ENCODE measurements around the gene LYRM9. TPM values are rescaled to one million over a fixed set of nuclear protein-coding genes. Genes with fewer than 3 reads are reported as not detected.
"Not testable (repeated sequence)": the region's sequence is repeated elsewhere in the genome, so short reads cannot be mapped to it uniquely, and the experiment has no call there.

LYRM9 gene
- polyA plus RNA-seq, 1 donor from 2014 or later: 83.8 TPM

DNA sequence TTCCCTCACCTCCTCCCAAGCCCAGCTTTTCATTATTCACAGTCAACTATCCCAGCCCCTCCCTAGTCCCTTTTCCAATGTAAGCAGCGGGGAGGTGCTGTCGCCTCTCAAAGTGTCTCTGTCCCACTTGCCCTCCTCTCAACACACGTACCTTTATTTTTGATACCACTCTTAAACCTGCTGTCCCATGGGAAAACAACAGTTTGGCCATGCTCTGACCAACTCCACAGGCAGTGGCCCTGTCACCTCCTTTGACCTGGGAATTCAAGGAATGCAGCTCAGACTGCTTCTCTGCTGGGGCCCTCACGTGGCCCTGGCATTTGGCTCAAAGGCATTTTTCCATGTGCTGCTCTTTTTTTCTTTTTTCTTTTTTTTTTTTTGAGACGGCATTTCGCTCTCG, 4.2 kb downstream of the LYRM9 start:
- H3K79me2 ChIP-seq (replicated peaks; ENCODE audit: insufficient read depth, low read length): no peaks in the 10 kb centered on the region
- no peak overlapping the region for H2AFZ ChIP-seq (ENCODE audit: low read depth, low read length)
- no peak overlapping the region for H3K4me2 ChIP-seq (ENCODE audit: low read length)
- H3K9me2 ChIP-seq (ENCODE audit: insufficient read depth, low read length): no peaks in the 10 kb centered on the region
- no peaks in the 10 kb centered on the region for H3K36me3 ChIP-seq (ENCODE audit: insufficient read depth, low read length)
- no peak overlapping the region for H3K9ac ChIP-seq (ENCODE audit: low read length)
- H3K27me3 ChIP-seq (ENCODE audit: insufficient read depth, low read depth, low read length): no peaks in the 10 kb centered on the region
- H3K4me3 ChIP-seq (ENCODE audit: low read length): no peak overlapping the region
- no peaks in the 10 kb centered on the region for H3K9me3 ChIP-seq (ENCODE audit: low read length)
- no peak overlapping the region for H3K27ac ChIP-seq (ENCODE audit: low read length)
- H4K20me1 ChIP-seq (ENCODE audit: insufficient read depth): no peaks in the 10 kb centered on the region
- TF ChIP-seq, protein P1, sequence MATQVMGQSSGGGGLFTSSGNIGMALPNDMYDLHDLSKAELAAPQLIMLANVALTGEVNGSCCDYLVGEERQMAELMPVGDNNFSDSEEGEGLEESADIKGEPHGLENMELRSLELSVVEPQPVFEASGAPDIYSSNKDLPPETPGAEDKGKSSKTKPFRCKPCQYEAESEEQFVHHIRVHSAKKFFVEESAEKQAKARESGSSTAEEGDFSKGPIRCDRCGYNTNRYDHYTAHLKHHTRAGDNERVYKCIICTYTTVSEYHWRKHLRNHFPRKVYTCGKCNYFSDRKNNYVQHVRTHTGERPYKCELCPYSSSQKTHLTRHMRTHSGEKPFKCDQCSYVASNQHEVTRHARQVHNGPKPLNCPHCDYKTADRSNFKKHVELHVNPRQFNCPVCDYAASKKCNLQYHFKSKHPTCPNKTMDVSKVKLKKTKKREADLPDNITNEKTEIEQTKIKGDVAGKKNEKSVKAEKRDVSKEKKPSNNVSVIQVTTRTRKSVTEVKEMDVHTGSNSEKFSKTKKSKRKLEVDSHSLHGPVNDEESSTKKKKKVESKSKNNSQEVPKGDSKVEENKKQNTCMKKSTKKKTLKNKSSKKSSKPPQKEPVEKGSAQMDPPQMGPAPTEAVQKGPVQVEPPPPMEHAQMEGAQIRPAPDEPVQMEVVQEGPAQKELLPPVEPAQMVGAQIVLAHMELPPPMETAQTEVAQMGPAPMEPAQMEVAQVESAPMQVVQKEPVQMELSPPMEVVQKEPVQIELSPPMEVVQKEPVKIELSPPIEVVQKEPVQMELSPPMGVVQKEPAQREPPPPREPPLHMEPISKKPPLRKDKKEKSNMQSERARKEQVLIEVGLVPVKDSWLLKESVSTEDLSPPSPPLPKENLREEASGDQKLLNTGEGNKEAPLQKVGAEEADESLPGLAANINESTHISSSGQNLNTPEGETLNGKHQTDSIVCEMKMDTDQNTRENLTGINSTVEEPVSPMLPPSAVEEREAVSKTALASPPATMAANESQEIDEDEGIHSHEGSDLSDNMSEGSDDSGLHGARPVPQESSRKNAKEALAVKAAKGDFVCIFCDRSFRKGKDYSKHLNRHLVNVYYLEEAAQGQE (IDR thresholded peaks at IDR 0.05; ENCODE audit: borderline replicate concordance): no peak
- no peak for TF ChIP-seq CTCF (IDR thresholded peaks at IDR 0.05; ENCODE audit: poor library complexity, severe bottlenecking)
- no peak for TF ChIP-seq MXI1 (conservative IDR thresholded peaks at IDR 0.05; ENCODE audit: poor library complexity, severe bottlenecking)
- TF ChIP-seq EZH2 (IDR thresholded peaks at IDR 0.05; ENCODE audit: borderline replicate concordance, insufficient read depth, low read length, poor library complexity, severe bottlenecking): no peak
- no peak for TF ChIP-seq TAF1 (IDR thresholded peaks at IDR 0.05; ENCODE audit: low read depth)
- TF ChIP-seq RAD21 (conservative IDR thresholded peaks at IDR 0.05): no peak
- no peak for TF ChIP-seq SMC3 (conservative IDR thresholded peaks at IDR 0.05; ENCODE audit: poor library complexity)
- TF ChIP-seq POLR2AphosphoS5 (IDR thresholded peaks at IDR 0.05): no peak
- TF ChIP-seq EP300 (conservative IDR thresholded peaks at IDR 0.05; ENCODE audit: poor library complexity, severe bottlenecking): no peak
- no peaks in the 10 kb centered on the region for H3F3A ChIP-seq (ENCODE audit: insufficient read depth, low read length, poor library complexity, severe bottlenecking)

DNA sequence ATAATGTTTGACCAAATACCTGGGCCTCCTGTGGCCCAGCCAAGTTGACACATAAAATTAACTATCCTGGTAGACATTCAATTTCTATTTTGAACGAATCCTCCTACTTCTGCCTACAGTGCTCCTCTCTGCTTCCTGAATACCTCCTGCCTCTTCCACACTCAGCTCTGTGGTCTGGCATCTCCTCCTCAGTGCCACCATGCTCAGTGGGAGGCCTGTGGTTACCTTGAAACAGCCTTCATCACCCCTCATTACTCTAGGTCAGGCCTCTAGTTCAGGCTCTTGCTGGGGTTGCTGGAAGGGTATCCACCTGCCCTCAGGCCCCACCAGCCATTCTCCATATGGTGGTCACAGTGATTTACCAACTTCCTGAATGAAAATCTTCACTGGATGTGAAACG, 5.1 kb downstream of the LYRM9 start:
- TF ChIP-seq, protein P1 (IDR thresholded peaks at IDR 0.05; ENCODE audit: borderline replicate concordance): no peak
- TF ChIP-seq POLR2AphosphoS5 (IDR thresholded peaks at IDR 0.05) (no peak), RAD21 (conservative IDR thresholded peaks at IDR 0.05) (no peak), EZH2 (IDR thresholded peaks at IDR 0.05; ENCODE audit: borderline replicate concordance, insufficient read depth, low read length, poor library complexity, severe bottlenecking) (no peak), EP300 (conservative IDR thresholded peaks at IDR 0.05; ENCODE audit: poor library complexity, severe bottlenecking) (no peak), TAF1 (IDR thresholded peaks at IDR 0.05; ENCODE audit: low read depth) (no peak), MXI1 (conservative IDR thresholded peaks at IDR 0.05; ENCODE audit: poor library complexity, severe bottlenecking) (no peak), CTCF (IDR thresholded peaks at IDR 0.05; ENCODE audit: poor library complexity, severe bottlenecking) (no peak), SMC3 (conservative IDR thresholded peaks at IDR 0.05; ENCODE audit: poor library complexity) (no peak)
- Histone ChIP-seq H3K9me2 (ENCODE audit: insufficient read depth, low read length) (no peaks in the 10 kb centered on the region), H3K79me2 (replicated peaks; ENCODE audit: insufficient read depth, low read length) (no peaks in the 10 kb centered on the region), H3K27ac (ENCODE audit: low read length) (no peak overlapping the region), H2AFZ (ENCODE audit: low read depth, low read length) (no peak overlapping the region), H3F3A (ENCODE audit: insufficient read depth, low read length, poor library complexity, severe bottlenecking) (no peaks in the 10 kb centered on the region), H3K4me2 (ENCODE audit: low read length) (no peak overlapping the region), H3K9ac (ENCODE audit: low read length) (no peak overlapping the region), H3K9me3 (ENCODE audit: low read length) (no peaks in the 10 kb centered on the region), H3K4me3 (ENCODE audit: low read length) (no peak overlapping the region), H3K27me3 (ENCODE audit: insufficient read depth, low read depth, low read length) (no peaks in the 10 kb centered on the region), H4K20me1 (ENCODE audit: insufficient read depth) (no peaks in the 10 kb centered on the region), H3K36me3 (ENCODE audit: insufficient read depth, low read length) (no peaks in the 10 kb centered on the region)

DNA sequence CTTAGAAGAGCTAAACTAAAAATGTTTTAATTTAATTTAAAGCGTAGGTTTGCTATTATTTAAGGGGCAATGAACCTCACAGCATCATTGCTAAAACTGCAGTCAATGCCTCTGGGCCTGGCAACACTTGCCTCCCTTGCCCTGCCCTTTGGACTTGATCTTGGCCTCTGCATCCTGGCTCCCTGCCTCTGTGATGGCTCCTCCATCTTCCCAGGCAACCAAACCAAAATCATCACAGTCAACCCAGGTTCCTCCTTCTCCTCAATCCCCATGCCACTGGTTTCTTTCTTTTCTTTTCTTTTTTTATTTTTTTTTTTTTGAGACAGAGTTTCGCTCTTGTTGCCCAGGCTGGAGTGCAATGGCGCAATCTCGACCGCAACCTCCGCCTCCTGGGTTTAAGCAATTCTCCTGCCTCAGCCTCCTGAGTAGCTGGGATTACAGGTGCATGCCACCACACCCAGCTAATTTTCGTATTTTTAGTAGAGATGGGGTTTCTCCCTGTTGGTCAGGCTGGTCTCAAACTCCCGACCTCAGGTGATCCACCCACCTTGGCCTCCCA, 6.7 kb downstream of the LYRM9 start:
- H4K20me1 ChIP-seq (ENCODE audit: insufficient read depth); H3K79me2 ChIP-seq (replicated peaks; ENCODE audit: insufficient read depth, low read length); H3K27ac ChIP-seq (ENCODE audit: low read length); H3K9ac ChIP-seq (ENCODE audit: low read length); H3K36me3 ChIP-seq (ENCODE audit: insufficient read depth, low read length); H3K4me3 ChIP-seq (ENCODE audit: low read length); H2AFZ ChIP-seq (ENCODE audit: low read depth, low read length); H3K27me3 ChIP-seq (ENCODE audit: insufficient read depth, low read depth, low read length); H3K9me2 ChIP-seq (ENCODE audit: insufficient read depth, low read length); H3K4me2 ChIP-seq (ENCODE audit: low read length); H3K9me3 ChIP-seq (ENCODE audit: low read length); H3F3A ChIP-seq (ENCODE audit: insufficient read depth, low read length, poor library complexity, severe bottlenecking): not testable (repeated sequence)
